GM19043 (cell line): Measurements from ENCODE around the gene PRAMEF13.
"Not testable (repeated sequence)": the region's sequence is repeated elsewhere in the genome, so short reads cannot be mapped to it uniquely, and the experiment has no call there.

Experiments used
- ATAC-seq: cut with Tn5 transposase; IDR thresholded peaks from one replicate; pipeline ENCODE4 v1.9.1; 2021; ENCODE audit warnings: low read depth; ENCODE audit not compliant: unreplicated experiment

Gene PRAMEF13

DNA sequence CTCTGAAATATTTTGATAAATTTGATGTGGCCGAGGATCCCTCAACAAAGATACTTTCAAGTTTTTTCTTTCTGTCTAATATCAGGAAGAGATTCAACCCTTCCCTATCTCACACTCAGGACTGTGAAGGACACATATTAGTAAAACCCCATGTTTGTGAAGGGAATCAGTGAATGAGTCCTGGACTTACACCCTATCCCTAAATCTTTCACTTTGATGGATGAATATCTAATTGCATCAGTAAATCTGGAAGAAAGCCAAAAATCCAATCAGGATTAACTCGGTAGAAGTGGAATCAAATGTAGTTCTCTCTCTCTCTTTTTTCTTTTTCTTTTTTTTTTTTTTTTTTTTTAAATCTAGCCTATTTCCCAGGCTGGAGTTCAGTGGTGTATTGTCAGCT lies 29.7 kb downstream of the PRAMEF13 start, which contains the start of gene PRAMEF9:
PRAMEF9 (plus strand) TSS at position 301 of the 400 bp plus-strand sequence. CDS start 3,433 bp downstream, outside the sequence.
- not testable (repeated sequence) for ATAC-seq

DNA sequence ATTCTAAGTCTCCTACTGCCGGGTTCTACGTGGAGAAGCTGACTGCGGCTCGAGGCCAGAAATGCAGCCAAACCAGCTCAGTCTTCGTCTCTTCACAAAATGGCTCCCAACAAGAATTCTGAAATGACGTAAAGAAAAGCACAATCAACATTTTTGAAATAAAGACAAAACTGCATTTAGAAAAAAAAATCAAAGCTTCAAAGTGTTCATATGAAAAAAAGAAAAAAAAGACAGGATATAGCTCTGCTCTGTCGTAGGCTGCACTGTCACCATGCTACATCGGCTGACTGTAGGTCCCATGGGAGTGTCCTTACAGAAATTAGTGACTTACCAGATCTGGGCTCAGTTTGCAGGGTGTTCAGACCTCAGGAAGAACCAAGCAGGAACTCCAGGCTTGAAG lies 35.7 kb downstream of the PRAMEF13 start, which contains the start of gene HNRNPCL4:
HNRNPCL4 (minus strand) TSS at position 101 of the 400 bp plus-strand sequence. CDS start 164 bp downstream, outside the sequence.
- not testable (repeated sequence) for ATAC-seq

DNA sequence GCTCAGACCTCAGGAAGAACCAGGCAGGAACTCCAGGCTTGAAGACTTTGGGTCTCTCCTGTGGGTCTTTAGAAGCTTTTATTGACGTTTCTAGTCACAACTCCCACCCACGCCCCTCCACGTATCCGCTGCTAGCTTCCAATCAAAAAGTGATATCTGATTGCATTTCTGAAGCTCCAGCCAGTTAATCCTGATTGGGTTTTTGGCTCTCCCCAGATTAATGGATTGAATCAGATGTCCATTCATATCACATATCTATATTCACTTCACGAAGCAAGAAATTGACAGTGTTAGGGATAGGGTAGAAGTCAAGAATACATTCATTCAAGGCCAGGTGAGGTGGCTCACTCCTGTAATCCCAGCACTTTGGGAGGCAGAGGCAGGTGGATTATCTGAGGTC lies 45.3 kb downstream of the PRAMEF13 start, which contains the start of gene PRAMEF26:
PRAMEF26 (minus strand) TSS at position 101 of the 400 bp plus-strand sequence. CDS start 2,914 bp downstream, outside the sequence.
- not testable (repeated sequence) for ATAC-seq
